Brain microvascular endothelial cell (primary cell): Measurements from ENCODE around the gene KRTAP10-11.
"Not testable (repeated sequence)": the region's sequence is repeated elsewhere in the genome, so short reads cannot be mapped to it uniquely, and the experiment has no call there.

ENCODE experiments used
- DNase-seq: peaks from one replicate; pipeline ENCODE4 v3.0.0-alpha.2; 2020
- H3K27ac ChIP-seq: fragments of 250-450 bp; sonication (Bioruptor Pico); 2 replicates; pipeline ENCODE4 v1.5.1; 2020; ENCODE audit warnings: mild to moderate bottlenecking, moderate library complexity
- H3K27me3 ChIP-seq: fragments of 250-450 bp; sonication (Bioruptor Pico); replicated peaks from 2 replicates; pipeline ENCODE4 v1.5.1; 2020; ENCODE audit warnings: mild to moderate bottlenecking
- H3K36me3 ChIP-seq: fragments of 250-450 bp; sonication (Bioruptor Pico); replicated peaks from 2 replicates; pipeline ENCODE4 v1.5.1; 2020; ENCODE audit warnings: mild to moderate bottlenecking
- H3K4me3 ChIP-seq: 2 replicates; pipeline ENCODE4 v1.5.1; 2011; ENCODE audit warnings: low read depth, mild to moderate bottlenecking, control low read depth, low read length, moderate library complexity
- in situ Hi-C: cut with HindIII; loops from 2 replicates; pipeline ENCODE4 v1.10.0; 2017; ENCODE audit warnings: low sequenced_read_pairs, low pct_ligation_motif_present
- TF ChIP-seq, protein P1 (sequence below): IDR thresholded peaks from 2 replicates; pipeline ENCODE4 v1.5.1; 2011; ENCODE audit warnings: low read depth, mild to moderate bottlenecking, moderate library complexity, low read length, control low read depth, inconsistent platforms; ENCODE audit errors: missing control alignments

Gene KRTAP10-11

DNA sequence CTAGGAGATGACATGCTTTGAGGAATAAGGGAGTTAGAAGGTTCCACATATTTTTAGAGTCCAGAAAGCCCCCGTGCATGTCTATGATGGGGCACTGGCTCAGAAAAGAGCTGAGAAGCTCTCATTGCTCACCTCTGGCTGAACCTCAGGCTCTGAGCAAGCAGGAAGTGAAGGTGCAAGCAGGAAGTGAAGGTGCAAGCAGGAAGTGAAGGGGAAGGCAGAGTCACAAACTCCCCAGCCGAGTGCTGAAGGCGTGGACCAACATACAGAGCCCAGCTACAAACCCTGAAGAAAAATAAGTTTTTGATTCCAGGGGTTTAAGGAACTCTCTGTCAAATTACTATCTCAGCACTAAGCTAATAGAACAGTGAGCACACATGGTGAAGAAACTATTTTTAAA lies 27.3 kb upstream of the KRTAP10-11 start:
- DNase-seq = no peak
- in situ Hi-C loops = no loop called here
- no peaks in the 10 kb centered on the region for H3K36me3 ChIP-seq
- no peaks in the 10 kb centered on the region for H3K27me3 ChIP-seq
- no peak overlapping the region for H3K27ac ChIP-seq
- TF ChIP-seq, protein P1, sequence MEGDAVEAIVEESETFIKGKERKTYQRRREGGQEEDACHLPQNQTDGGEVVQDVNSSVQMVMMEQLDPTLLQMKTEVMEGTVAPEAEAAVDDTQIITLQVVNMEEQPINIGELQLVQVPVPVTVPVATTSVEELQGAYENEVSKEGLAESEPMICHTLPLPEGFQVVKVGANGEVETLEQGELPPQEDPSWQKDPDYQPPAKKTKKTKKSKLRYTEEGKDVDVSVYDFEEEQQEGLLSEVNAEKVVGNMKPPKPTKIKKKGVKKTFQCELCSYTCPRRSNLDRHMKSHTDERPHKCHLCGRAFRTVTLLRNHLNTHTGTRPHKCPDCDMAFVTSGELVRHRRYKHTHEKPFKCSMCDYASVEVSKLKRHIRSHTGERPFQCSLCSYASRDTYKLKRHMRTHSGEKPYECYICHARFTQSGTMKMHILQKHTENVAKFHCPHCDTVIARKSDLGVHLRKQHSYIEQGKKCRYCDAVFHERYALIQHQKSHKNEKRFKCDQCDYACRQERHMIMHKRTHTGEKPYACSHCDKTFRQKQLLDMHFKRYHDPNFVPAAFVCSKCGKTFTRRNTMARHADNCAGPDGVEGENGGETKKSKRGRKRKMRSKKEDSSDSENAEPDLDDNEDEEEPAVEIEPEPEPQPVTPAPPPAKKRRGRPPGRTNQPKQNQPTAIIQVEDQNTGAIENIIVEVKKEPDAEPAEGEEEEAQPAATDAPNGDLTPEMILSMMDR = no peak
- H3K4me3 ChIP-seq = no peak overlapping the region

- Histone ChIP-seq H3K27ac (no peak overlapping the region), H3K27me3 (no peaks in the 10 kb centered on the region), H3K4me3 (no peak overlapping the region), H3K36me3 (no peaks in the 10 kb centered on the region)
- DNase-seq = no peak
- in situ Hi-C loops = no loop called here
- TF ChIP-seq, protein P1 = no peak
These were observed 26.3 kb upstream of the KRTAP10-11 start for GRCh38 chr21:44619886-44620285.

DNA sequence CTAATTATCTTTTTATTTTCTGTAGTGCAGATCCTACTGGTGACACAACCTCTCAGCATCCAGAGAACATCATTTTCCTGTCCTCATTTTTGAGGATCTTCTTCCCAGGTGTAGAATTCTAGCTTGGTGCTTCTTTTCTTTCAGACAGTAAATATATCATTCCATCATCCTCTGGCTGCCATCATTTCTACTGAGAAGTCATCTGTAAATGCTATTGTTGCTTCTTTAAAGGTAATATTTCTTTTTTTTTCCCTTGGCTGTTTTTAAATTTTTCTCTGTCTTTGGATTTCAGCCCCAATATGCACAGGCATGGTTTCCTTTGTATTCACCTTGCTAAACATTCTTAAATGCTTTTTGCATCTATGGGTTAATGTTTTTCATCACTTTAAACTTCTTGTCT lies 22.6 kb upstream of the KRTAP10-11 start:
- Histone ChIP-seq H3K4me3 (no peak overlapping the region), H3K27ac (no peak overlapping the region), H3K27me3 (no peaks in the 10 kb centered on the region), H3K36me3 (no peaks in the 10 kb centered on the region)
- DNase-seq = no peak
- in situ Hi-C loops = no loop called here
- TF ChIP-seq, protein P1 = no peak

DNA sequence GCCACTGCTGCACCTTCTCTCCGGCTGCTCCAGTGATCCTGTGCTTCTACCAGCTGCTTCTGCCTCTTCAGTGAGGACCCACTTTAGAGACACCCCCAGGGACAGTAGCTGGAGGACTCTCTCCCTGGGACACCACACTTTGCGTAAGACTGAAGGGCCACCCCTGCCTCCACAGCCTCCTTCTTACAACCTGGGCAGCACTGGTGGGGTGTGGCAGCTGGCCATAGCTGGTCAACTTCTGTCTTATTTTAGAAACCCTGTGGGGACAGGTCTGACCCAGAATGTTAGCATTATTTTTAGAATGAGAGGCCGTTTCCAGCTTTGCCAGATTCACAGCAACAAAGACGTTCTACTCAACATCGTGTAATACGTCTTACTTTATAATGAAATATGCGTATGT lies 20.5 kb upstream of the KRTAP10-11 start:
- TF ChIP-seq, protein P1 = no peak
- H3K27me3 ChIP-seq = no peaks in the 10 kb centered on the region
- no peak overlapping the region for H3K4me3 ChIP-seq
- H3K36me3 ChIP-seq = no peaks in the 10 kb centered on the region
- no peak for DNase-seq
- in situ Hi-C loops = no loop called here
- H3K27ac ChIP-seq = no peak overlapping the region

GRCh38 chr21:44626262-44626661 lies 20.0 kb upstream of the KRTAP10-11 start:
- in situ Hi-C loops = no loop called here
- TF ChIP-seq, protein P1 = no peak
- no peaks in the 10 kb centered on the region for H3K27me3 ChIP-seq
- H3K36me3 ChIP-seq = no peaks in the 10 kb centered on the region
- no peak overlapping the region for H3K4me3 ChIP-seq
- no peak for DNase-seq
- no peak overlapping the region for H3K27ac ChIP-seq

DNA sequence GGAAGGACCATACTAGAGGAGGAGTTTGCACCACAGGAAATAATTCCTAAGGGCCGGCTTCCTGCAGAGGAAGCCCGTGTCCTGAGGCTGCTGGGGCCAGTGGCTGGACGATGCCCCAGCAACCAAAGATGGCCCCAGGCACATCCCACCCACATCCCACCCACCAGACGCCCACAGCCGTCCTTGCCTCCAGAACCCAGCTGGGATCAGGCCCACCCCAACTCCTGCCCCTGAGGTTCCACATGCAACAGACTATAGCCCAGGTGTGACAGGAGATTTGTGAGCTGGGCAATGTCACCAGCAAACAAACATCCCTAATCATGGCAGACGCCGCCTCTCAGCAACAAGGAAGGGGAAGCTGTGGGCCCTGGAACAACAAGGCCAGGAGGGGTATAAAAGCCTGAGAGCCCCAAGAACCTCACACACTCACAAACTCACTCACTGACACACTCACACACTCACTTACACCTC lies 19.5 kb upstream of the KRTAP10-11 start, which contains the start of gene KRTAP10-9:
Gene KRTAP10-9 (plus strand): TSS at position 421 of the 471 bp plus-strand sequence. CDS start 79 bp downstream, outside the sequence.
- in situ Hi-C loops = no loop called here
- Histone ChIP-seq H3K27ac (no peak within 1 kb of the TSS), H3K27me3 (no peaks in the 10 kb centered on the region), H3K4me3 (no peak within 1 kb of the TSS), H3K36me3 (no peaks in the 10 kb centered on the region)
- TF ChIP-seq, protein P1 = no peak
- DNase-seq = no peak

- H3K36me3 ChIP-seq, H3K27ac ChIP-seq, DNase-seq, H3K27me3 ChIP-seq, H3K4me3 ChIP-seq, in situ Hi-C loops: not testable (repeated sequence)
These were observed 18.9 kb upstream of the KRTAP10-11 start for GRCh38 chr21:44627181-44627822.

- in situ Hi-C loops, H3K36me3 ChIP-seq, H3K4me3 ChIP-seq, DNase-seq, H3K27ac ChIP-seq, H3K27me3 ChIP-seq: not testable (repeated sequence)
These were observed 18.4 kb upstream of the KRTAP10-11 start for GRCh38 chr21:44627831-44628233.
